ENCODE results near the gene MTUS2. TPM values are rescaled to one million over a fixed set of nuclear protein-coding genes. Genes with fewer than 3 reads are reported as not detected.

Gene MTUS2
- total and polyA plus RNA-seq, 2 donors (not counting 1 experiment from before 2014, with no cell fraction given), result 0.06 TPM; not detected in 1

- Histone ChIP-seq H4K20me1 (ENCODE audit: control insufficient read depth, extremely low read depth, insufficient read depth, low read length) (no peaks in the 10 kb centered on the region), H3K27me3 (ENCODE audit: control insufficient read depth, insufficient read depth, low read length) (no peaks in the 10 kb centered on the region), H3K4me3 (replicated peaks in 1 of 4; ENCODE audit: control extremely low read depth in 1 of 4, insufficient read depth in 1 of 4, low read depth in 3 of 4, low read length in 4 of 4) (no peak overlapping the region), H3K27ac (ENCODE audit: insufficient read depth, low read length) (no peak overlapping the region), H3K9ac (ENCODE audit: insufficient read depth, low read length) (no peak overlapping the region), H3K4me1 (ENCODE audit: control insufficient read depth, extremely low read depth, insufficient read depth, low read length) (peaks cover 3% of the 10 kb centered on the region), H3K9me3 (ENCODE audit: control insufficient read depth, insufficient read depth, low read depth, low read length) (no peaks in the 10 kb centered on the region), H2AFZ (ENCODE audit: low read length) (no peak overlapping the region), H3K79me2 (ENCODE audit: control insufficient read depth, insufficient read depth, low read length) (no peaks in the 10 kb centered on the region), H3K4me2 (ENCODE audit: extremely low read depth, insufficient read depth, low read length) (no peak overlapping the region), H3K36me3 (ENCODE audit: control insufficient read depth, insufficient read depth, low read length) (peaks cover 11% of the 10 kb centered on the region)
- no peak for TF ChIP-seq EZH2 (IDR thresholded peaks at IDR 0.05; ENCODE audit: low read length, missing control alignments)
- no peak for TF ChIP-seq CTCF (conservative IDR thresholded peaks at IDR 0.05 in 1 of 2, IDR thresholded peaks at IDR 0.05 in 1 of 2; ENCODE audit: low read depth in 1 of 2, low read length in 2 of 2)
- DNase-seq (ENCODE audit: low read depth in 2 of 2), result peak; percentile 63 to 74
These were observed 691.8 kb downstream of the MTUS2 start for GRCh38 chr13:29511980-29512379.

GRCh38 chr13:29513002-29513980 is 693.2 kb downstream of the MTUS2 start:
- Histone ChIP-seq H3K4me2 (ENCODE audit: extremely low read depth, insufficient read depth, low read length) (no peak overlapping the region), H4K20me1 (ENCODE audit: control insufficient read depth, extremely low read depth, insufficient read depth, low read length) (no peaks in the 10 kb centered on the region), H3K4me3 (replicated peaks in 1 of 4; ENCODE audit: control extremely low read depth in 1 of 4, insufficient read depth in 1 of 4, low read depth in 3 of 4, low read length in 4 of 4) (no peak overlapping the region), H3K27me3 (ENCODE audit: control insufficient read depth, insufficient read depth, low read length) (no peaks in the 10 kb centered on the region), H3K27ac (ENCODE audit: insufficient read depth, low read length) (no peak overlapping the region), H2AFZ (ENCODE audit: low read length) (no peak overlapping the region), H3K4me1 (ENCODE audit: control insufficient read depth, extremely low read depth, insufficient read depth, low read length) (peaks cover 3% of the 10 kb centered on the region), H3K9ac (ENCODE audit: insufficient read depth, low read length) (no peak overlapping the region), H3K79me2 (ENCODE audit: control insufficient read depth, insufficient read depth, low read length) (no peaks in the 10 kb centered on the region), H3K36me3 (ENCODE audit: control insufficient read depth, insufficient read depth, low read length) (peaks cover 13% of the 10 kb centered on the region), H3K9me3 (ENCODE audit: control insufficient read depth, insufficient read depth, low read depth, low read length) (no peaks in the 10 kb centered on the region)
- TF ChIP-seq CTCF (conservative IDR thresholded peaks at IDR 0.05 in 1 of 2, IDR thresholded peaks at IDR 0.05 in 1 of 2; ENCODE audit: low read depth in 1 of 2, low read length in 2 of 2) (no peak), EZH2 (IDR thresholded peaks at IDR 0.05; ENCODE audit: low read length, missing control alignments) (no peak)
- no peak for DNase-seq (ENCODE audit: low read depth in 2 of 2)

- Histone ChIP-seq H3K4me3 (replicated peaks in 1 of 4; ENCODE audit: control extremely low read depth in 1 of 4, insufficient read depth in 1 of 4, low read depth in 3 of 4, low read length in 4 of 4) (no peak overlapping the region), H3K9ac (ENCODE audit: insufficient read depth, low read length) (no peak overlapping the region), H3K4me1 (ENCODE audit: control insufficient read depth, extremely low read depth, insufficient read depth, low read length) (peaks cover 3% of the 10 kb centered on the region), H4K20me1 (ENCODE audit: control insufficient read depth, extremely low read depth, insufficient read depth, low read length) (no peaks in the 10 kb centered on the region), H3K9me3 (ENCODE audit: control insufficient read depth, insufficient read depth, low read depth, low read length) (no peaks in the 10 kb centered on the region), H3K27ac (ENCODE audit: insufficient read depth, low read length) (no peak overlapping the region), H3K4me2 (ENCODE audit: extremely low read depth, insufficient read depth, low read length) (no peak overlapping the region), H2AFZ (ENCODE audit: low read length) (no peak overlapping the region), H3K79me2 (ENCODE audit: control insufficient read depth, insufficient read depth, low read length) (no peaks in the 10 kb centered on the region), H3K36me3 (ENCODE audit: control insufficient read depth, insufficient read depth, low read length) (peaks cover 13% of the 10 kb centered on the region), H3K27me3 (ENCODE audit: control insufficient read depth, insufficient read depth, low read length) (no peaks in the 10 kb centered on the region)
- TF ChIP-seq CTCF (conservative IDR thresholded peaks at IDR 0.05 in 1 of 2, IDR thresholded peaks at IDR 0.05 in 1 of 2; ENCODE audit: low read depth in 1 of 2, low read length in 2 of 2), result no peak
- no peak for TF ChIP-seq EZH2 (IDR thresholded peaks at IDR 0.05; ENCODE audit: low read length, missing control alignments)
- no peak for DNase-seq (ENCODE audit: low read depth in 2 of 2)
These were observed 694.0 kb downstream of the MTUS2 start for GRCh38 chr13:29513981-29514719.
